ENCODE results near the gene QSOX1.

The QSOX1 gene

GRCh38 chr1:180152588-180152987 is 2.1 kb upstream of the QSOX1 start:
- DNase-seq: no peak

- DNase-seq: no peak
Observed at GRCh38 chr1:180153032-180153431, 1.6 kb upstream of the QSOX1 start.

GRCh38 chr1:180154003-180154324 is 705 bp upstream of the QSOX1 start:
- no peak for DNase-seq

- peak; percentile 41 for DNase-seq
Observed at GRCh38 chr1:180155182-180155682, 563 bp downstream of the QSOX1 start.

- DNase-seq: no peak
Observed at GRCh38 chr1:180156201-180156600, 1.5 kb downstream of the QSOX1 start.

- DNase-seq: no peak
Observed at GRCh38 chr1:180156631-180157091, 2.0 kb downstream of the QSOX1 start.

- DNase-seq: no peak
Observed at GRCh38 chr1:180157108-180157507, 2.4 kb downstream of the QSOX1 start.

- no peak for DNase-seq
Observed at GRCh38 chr1:180157576-180158057, 2.9 kb downstream of the QSOX1 start.

GRCh38 chr1:180158149-180159147 is 3.8 kb downstream of the QSOX1 start:
- no peak for DNase-seq

GRCh38 chr1:180160357-180160756 is 5.7 kb downstream of the QSOX1 start:
- no peak for DNase-seq

GRCh38 chr1:180163041-180163440 is 8.4 kb downstream of the QSOX1 start:
- no peak for DNase-seq

GRCh38 chr1:180165096-180165495 is 10.4 kb downstream of the QSOX1 start:
- DNase-seq: no peak

GRCh38 chr1:180165509-180166435 is 11.1 kb downstream of the QSOX1 start:
- DNase-seq: no peak

GRCh38 chr1:180166436-180166800 is 11.7 kb downstream of the QSOX1 start:
- DNase-seq: no peak

GRCh38 chr1:180167021-180167701 is 12.5 kb downstream of the QSOX1 start:
- DNase-seq: no peak

GRCh38 chr1:180167721-180168467 is 13.2 kb downstream of the QSOX1 start:
- DNase-seq: no peak

- DNase-seq: no peak
Observed at GRCh38 chr1:180168786-180169639, 14.3 kb downstream of the QSOX1 start.

- DNase-seq: no peak
Observed at GRCh38 chr1:180169640-180170195, 15.0 kb downstream of the QSOX1 start.

- no peak for DNase-seq
Observed at GRCh38 chr1:180170546-180171151, 16.0 kb downstream of the QSOX1 start.

- DNase-seq: no peak
Observed at GRCh38 chr1:180171691-180172090, 17.0 kb downstream of the QSOX1 start.

All from DMS79 treated with DMSO at 0.1 percent for 48 hours (cell line).